GM12878 (cell line): ENCODE results near the gene AKAP7. TPM values are rescaled to one million over a fixed set of nuclear protein-coding genes. Genes with fewer than 3 reads are reported as not detected.

Experiments
- ATAC-seq: fragments of 200-7000 bp; cut with Tn5 transposase; 3 replicates; pipeline ENCODE4 v1.9.1; 2020; ENCODE audit warnings: mild to moderate bottlenecking, moderate library complexity
- BruUV-seq: library from RNA; stranded (reverse); fragments of 400-500 nt; replicated peaks from 2 replicates; lab custom pipeline; 2021; lab: Mats Ljungman, UMichigan
- CTCF ChIA-PET: fragments of 300-600 bp; sonication (Branson Sonifier 250); formaldehyde crosslinking; extraction: SDS; loops from one replicate; lab custom pipeline; 2021; ENCODE audit warnings: inconsistent platforms; lab: Yijun Ruan, JAX
- POLR2A ChIA-PET: fragments of 350-600 bp; formaldehyde crosslinking; extraction: SDS; loops from one replicate; lab custom pipeline; 2021; ENCODE audit warnings: inconsistent platforms; lab: Charles Lee
- RAD21 ChIA-PET: fragments of 300-600 bp; sonication (Branson Sonifier 250); formaldehyde crosslinking; loops from one replicate; lab custom pipeline; 2023; ENCODE audit warnings: antibody characterized with exemption; ENCODE audit not compliant: unreplicated experiment; lab: Charles Lee
- SMC1A ChIA-PET: fragments of 300-600 bp; sonication (Branson Sonifier 250); formaldehyde crosslinking; loops from one replicate; lab custom pipeline; 2023; ENCODE audit not compliant: unreplicated experiment, uncharacterized antibody; lab: Charles Lee
- DNase-seq: peaks from one replicate; pipeline ENCODE4 v3.0.0-alpha.2; 2011; ENCODE audit warnings: low read depth, low spot score
- FAIRE-seq: peaks from 3 replicates; lab custom pipeline; 2011; peaks lifted over from hg19 to GRCh38; lab: Jason Lieb, UNC
- H2AFZ ChIP-seq: 2 replicates; pipeline ENCODE4 v1.6.0; 2011; ENCODE audit warnings: low read depth, low read length, control low read depth; ENCODE audit not compliant: control insufficient read depth
- H3K27ac ChIP-seq: 2 replicates; pipeline ENCODE4 v1.5.1; 2011; ENCODE audit warnings: control low read depth; ENCODE audit not compliant: control insufficient read depth, insufficient read depth
- H3K27me3 ChIP-seq, 2 experiments: replicated peaks in 1 of 2; 2 replicates each; pipeline versions ENCODE4 v1.6.0 to v1.6.1; 2011; ENCODE audit warnings: low read length in 1 of 2; ENCODE audit not compliant: control insufficient read depth in 2 of 2, insufficient read depth in 2 of 2
- H3K36me3 ChIP-seq, 2 experiments: 2 replicates each; pipeline ENCODE4 v1.5.1; 2011; ENCODE audit warnings: low read length in 1 of 2; ENCODE audit not compliant: control insufficient read depth in 2 of 2, insufficient read depth in 2 of 2
- H3K4me1 ChIP-seq: 2 replicates; pipeline ENCODE4 v1.6.1; 2011; ENCODE audit warnings: mild to moderate bottlenecking, low read length, moderate library complexity, mixed read lengths; ENCODE audit not compliant: control insufficient read depth, insufficient read depth
- H3K4me2 ChIP-seq: 2 replicates; pipeline ENCODE4 v1.6.0; 2011; ENCODE audit warnings: control low read depth; ENCODE audit not compliant: control insufficient read depth, insufficient read depth
- H3K4me3 ChIP-seq: fragments of 200-600 bp; sonication (generic); 2 replicates; pipeline ENCODE4 v1.5.1; 2016
- H3K79me2 ChIP-seq: 2 replicates; pipeline ENCODE4 v1.6.0; 2011; ENCODE audit warnings: low read length; ENCODE audit not compliant: control insufficient read depth, insufficient read depth
- H3K9ac ChIP-seq: 2 replicates; pipeline ENCODE4 v1.8.0; 2011; ENCODE audit warnings: low read length, control low read depth, mixed read lengths; ENCODE audit not compliant: control insufficient read depth, insufficient read depth
- H3K9me3 ChIP-seq: replicated peaks from 3 replicates; pipeline ENCODE4 v1.5.1; 2011; ENCODE audit warnings: mild to moderate bottlenecking, low read length; ENCODE audit not compliant: control insufficient read depth, insufficient read depth
- H4K20me1 ChIP-seq: 2 replicates; pipeline ENCODE4 v1.6.0; 2011; ENCODE audit not compliant: control insufficient read depth, insufficient read depth
- BACH1 ChIP-seq: fragments of 450-650 bp; IDR thresholded peaks from 2 replicates; pipeline ENCODE4 v1.6.1; 2017; ENCODE audit warnings: mild to moderate bottlenecking, borderline replicate concordance
- BHLHE40 ChIP-seq, 2 experiments: fragments of 450-650 bp in 1 of 2; IDR thresholded peaks; 2 replicates each; pipeline ENCODE4 v1.6.1; 2011 to 2017; ENCODE audit warnings: low read depth in 2 of 2, borderline replicate concordance in 1 of 2, improper control_type of control experiment in 1 of 2, low read length in 1 of 2, mild to moderate bottlenecking in 1 of 2
- CEBPB ChIP-seq, 2 experiments: fragments of 150-350 bp in 1 of 2; IDR thresholded peaks; 2 replicates each; pipeline ENCODE4 v1.6.1; 2012 to 2014; ENCODE audit warnings: low read depth in 2 of 2, low read length in 2 of 2, borderline replicate concordance in 1 of 2, inconsistent platforms in 1 of 2
- EP300 ChIP-seq, 2 experiments: fragments of 150-350 bp in 1 of 2; IDR thresholded peaks; 2 replicates each; pipeline ENCODE4 v1.6.1; 2011 to 2012; ENCODE audit warnings: low read depth in 2 of 2, low read length in 2 of 2, borderline replicate concordance in 1 of 2, improper control_type of control experiment in 1 of 2, inconsistent platforms in 1 of 2; ENCODE audit not compliant: control insufficient read depth in 1 of 2
- GABPA ChIP-seq: IDR thresholded peaks from 2 replicates; pipeline ENCODE4 v1.6.1; 2014; ENCODE audit warnings: antibody characterized with exemption, low read depth, mild to moderate bottlenecking, inconsistent platforms
- HSF1 ChIP-seq: fragments of 150-350 bp; IDR thresholded peaks from 2 replicates; pipeline ENCODE4 v1.6.1; 2014; ENCODE audit warnings: mild to moderate bottlenecking, low read depth, low read length
- MXI1 ChIP-seq: fragments of 150-350 bp; IDR thresholded peaks from 2 replicates; pipeline ENCODE4 v1.6.1; 2011; ENCODE audit warnings: low read depth, mild to moderate bottlenecking, inconsistent platforms, low read length, improper control_type of control experiment
- PAX8 ChIP-seq: fragments of 450-650 bp; IDR thresholded peaks from 2 replicates; pipeline ENCODE4 v1.6.1; 2017; ENCODE audit warnings: mild to moderate bottlenecking, moderate library complexity
- PKNOX1 ChIP-seq: fragments of 450-650 bp; IDR thresholded peaks from 2 replicates; pipeline ENCODE4 v1.6.1; 2016; ENCODE audit warnings: mild to moderate bottlenecking
- POLR2A ChIP-seq: IDR thresholded peaks from 2 replicates; pipeline ENCODE4 v1.6.1; 2011; ENCODE audit warnings: low read depth, mild to moderate bottlenecking, low read length
- POLR2AphosphoS2 ChIP-seq: IDR thresholded peaks from 2 replicates; pipeline ENCODE4 v1.6.1; 2011; ENCODE audit warnings: low read depth, mild to moderate bottlenecking, low read length, improper control_type of control experiment, moderate library complexity
- POU2F2 ChIP-seq: IDR thresholded peaks from 3 replicates; pipeline ENCODE4 v1.6.1; 2011; ENCODE audit warnings: low read depth, mild to moderate bottlenecking, low read length, borderline replicate concordance
- RCOR1 ChIP-seq: conservative IDR thresholded peaks from 2 replicates; pipeline ENCODE4 v1.6.1; 2012; ENCODE audit warnings: low read depth, low read length, improper control_type of control experiment
- RUNX3 ChIP-seq: IDR thresholded peaks from 2 replicates; pipeline ENCODE4 v1.6.1; 2012; ENCODE audit warnings: low read length, inconsistent platforms
- SIX5 ChIP-seq: IDR thresholded peaks from 2 replicates; pipeline ENCODE4 v1.6.1; 2011; ENCODE audit warnings: mild to moderate bottlenecking, low read depth, low read length, moderate library complexity; ENCODE audit not compliant: severe bottlenecking
- SMAD5 ChIP-seq: IDR thresholded peaks from 2 replicates; pipeline ENCODE4 v1.6.1; 2016; ENCODE audit warnings: antibody characterized with exemption, low read depth
- SMC3 ChIP-seq: IDR thresholded peaks from 2 replicates; pipeline ENCODE4 v1.6.1; 2011; ENCODE audit warnings: low read length, improper control_type of control experiment, borderline replicate concordance
- SPI1 ChIP-seq: IDR thresholded peaks from 2 replicates; pipeline ENCODE4 v1.6.1; 2011; ENCODE audit warnings: low read depth, mild to moderate bottlenecking, low read length, moderate library complexity, borderline replicate concordance; ENCODE audit not compliant: insufficient read depth
- TARDBP ChIP-seq: IDR thresholded peaks from 2 replicates; pipeline ENCODE4 v1.6.1; 2016; ENCODE audit warnings: borderline replicate concordance
- TCF7 ChIP-seq: IDR thresholded peaks from 2 replicates; pipeline ENCODE4 v1.6.1; 2014; ENCODE audit warnings: antibody characterized with exemption, borderline replicate concordance
- WGBS: methylation state at CpG from one replicate; pipeline ENCODE4 v1.1.6; 2016; ENCODE audit warnings: low lambda C conversion rate; ENCODE audit not compliant: insufficient replicate concordance, insufficient coverage; ENCODE audit errors: missing lambda C conversion rate; 5-methylcytosine and 5-hydroxymethylcytosine counted together
- in situ Hi-C: fragments of 300-500 bp; cut with MboI; formaldehyde crosslinking; loops from 9 replicates; pipeline ENCODE4 v1.14.3; 2018; ENCODE audit warnings: mixed read lengths
- intact Hi-C: fragments of 100-400 bp; cut with micrococcal nuclease; formaldehyde crosslinking; loops from one replicate; pipeline ENCODE4 v1.14.2; 2022; ENCODE audit not compliant: unreplicated experiment
- polyA plus RNA-seq, 11 experiments: library from polyadenylated mRNA; depleted of rRNA in 4 of 11; unstranded in 6 of 11; stranded (reverse) in 5 of 11; fragments of >200 nt; fragmentation: Nextera tagmentation in 4 of 11; fragmentation: Illumina TruSeq in 1 of 11; extraction: Ambion mirVana in 4 of 11; extraction: Trizol in 1 of 11; gene quantifications; 1 replicate in 1 of 11; 2 replicates in 10 of 11; pipeline versions ENCODE4 v1.2.1 to v1.2.3, GENCODE V29; 2011 to 2016; ENCODE audit warnings: inconsistent platforms in 2 of 11, missing spikeins in 2 of 11, low read depth in 1 of 11
- total RNA-seq, 4 experiments: library from RNA; depleted of rRNA in 3 of 4; stranded (reverse); fragments of >200 nt in 3 of 4; fragmentation: Illumina TruSeq in 1 of 4; extraction: Trizol in 1 of 4; gene quantifications; 2 replicates each; pipeline versions ENCODE4 v1.2.1 to v1.2.3, GENCODE V29; 2013 to 2021
- TF ChIP-seq, protein P1 (sequence below): fragments of 450-650 bp; conservative IDR thresholded peaks from 2 replicates; pipeline ENCODE4 v1.6.1; 2017; ENCODE audit warnings: mild to moderate bottlenecking, moderate library complexity

The AKAP7 gene
- total and polyA plus RNA-seq, 10 of the 15 experiments (the other 5 are each of a cell fraction or from before 2014, with no cell fraction given), result 0.06 to 0.58 (median 0.28) TPM; not detected in 1

DNA sequence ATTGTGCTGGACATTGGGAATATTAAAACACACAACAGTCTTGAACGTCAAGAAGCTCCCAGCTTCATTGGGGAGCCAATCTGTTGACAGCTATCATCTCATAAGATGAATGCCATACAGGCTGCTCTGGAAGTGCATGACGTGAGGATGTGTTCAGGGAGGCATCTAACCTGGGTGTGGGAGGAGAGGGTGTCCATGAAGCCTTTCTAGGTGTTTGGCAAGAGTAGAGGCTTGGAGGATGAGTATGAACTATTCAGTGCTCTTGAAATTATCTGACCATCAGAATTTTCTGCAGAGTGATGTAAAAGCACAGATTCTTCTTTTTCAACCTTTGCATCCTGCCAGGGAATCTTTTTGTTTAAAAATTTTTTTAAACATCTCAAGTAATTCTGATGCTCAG lies 11.6 kb downstream of the AKAP7 start (continued):
- no peak for TF ChIP-seq CEBPB (IDR thresholded peaks at IDR 0.05; ENCODE audit: borderline replicate concordance in 1 of 2, low read depth in 2 of 2, low read length in 2 of 2)
- no peak for TF ChIP-seq TCF7
- no peak for TF ChIP-seq PAX8
- no peak for TF ChIP-seq SIX5
- no peak for TF ChIP-seq MXI1
- no peak for TF ChIP-seq PKNOX1
- TF ChIP-seq SMAD5, result no peak
- no peak for TF ChIP-seq SPI1

DNA sequence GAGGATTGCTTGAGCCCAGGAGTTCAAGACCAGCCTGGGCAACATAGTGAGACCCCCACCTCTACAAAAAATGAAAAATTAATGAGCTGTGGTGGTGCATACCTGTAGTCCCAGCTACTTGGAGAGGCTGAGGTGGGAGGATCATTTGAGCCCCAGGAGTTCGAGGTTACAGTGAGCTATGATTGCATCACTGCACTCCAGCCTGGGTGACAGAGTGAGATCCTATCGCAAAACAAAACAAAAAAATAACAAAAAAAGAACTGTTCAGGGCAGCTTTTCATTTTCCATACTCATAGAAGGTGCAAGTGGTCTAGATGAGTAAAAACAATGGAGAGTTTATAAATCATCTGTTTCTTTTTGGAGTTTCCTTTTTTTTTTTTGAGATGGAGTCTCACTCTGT lies 21.1 kb downstream of the AKAP7 start:
- ChIA-PET SMC1A (interaction anchor here (1.2 to 1.3 kb wide), 2 partner anchors 39 to 271 kb away, joined by 3 to 4 read pairs; no protein-coding TSS in a partner anchor), CTCF (interaction anchor here (1.2 to 1.4 kb wide), 2 partner anchors 16 to 271 kb away, joined by 4 read pairs; no protein-coding TSS in a partner anchor), POLR2A (no interaction called here), RAD21 (no interaction called here)
- Histone ChIP-seq H4K20me1 (no peaks in the 10 kb centered on the region), H3K4me3 (no peak overlapping the region), H3K4me1 (no peaks in the 10 kb centered on the region), H3K36me3 (no peaks in the 10 kb centered on the region), H2AFZ (no peak overlapping the region), H3K9ac (no peak overlapping the region), H3K27ac (no peak overlapping the region), H3K9me3 (no peaks in the 10 kb centered on the region), H3K79me2 (no peaks in the 10 kb centered on the region), H3K27me3 (no peaks in the 10 kb centered on the region), H3K4me2 (no peak overlapping the region)
- DNase-seq (no peak), ATAC-seq (no peak), FAIRE-seq (no peak)
- intact Hi-C loops, result no loop called here
- no TSS peak for BruUV-seq
- WGBS, result 57% methylated on average over 2 of the region's 2 CpGs
- in situ Hi-C loops, result no loop called here
- TF ChIP-seq BACH1, result no peak
- TF ChIP-seq, protein P1, sequence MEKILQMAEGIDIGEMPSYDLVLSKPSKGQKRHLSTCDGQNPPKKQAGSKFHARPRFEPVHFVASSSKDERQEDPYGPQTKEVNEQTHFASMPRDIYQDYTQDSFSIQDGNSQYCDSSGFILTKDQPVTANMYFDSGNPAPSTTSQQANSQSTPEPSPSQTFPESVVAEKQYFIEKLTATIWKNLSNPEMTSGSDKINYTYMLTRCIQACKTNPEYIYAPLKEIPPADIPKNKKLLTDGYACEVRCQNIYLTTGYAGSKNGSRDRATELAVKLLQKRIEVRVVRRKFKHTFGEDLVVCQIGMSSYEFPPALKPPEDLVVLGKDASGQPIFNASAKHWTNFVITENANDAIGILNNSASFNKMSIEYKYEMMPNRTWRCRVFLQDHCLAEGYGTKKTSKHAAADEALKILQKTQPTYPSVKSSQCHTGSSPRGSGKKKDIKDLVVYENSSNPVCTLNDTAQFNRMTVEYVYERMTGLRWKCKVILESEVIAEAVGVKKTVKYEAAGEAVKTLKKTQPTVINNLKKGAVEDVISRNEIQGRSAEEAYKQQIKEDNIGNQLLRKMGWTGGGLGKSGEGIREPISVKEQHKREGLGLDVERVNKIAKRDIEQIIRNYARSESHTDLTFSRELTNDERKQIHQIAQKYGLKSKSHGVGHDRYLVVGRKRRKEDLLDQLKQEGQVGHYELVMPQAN, result no peak
- no peak for TF ChIP-seq GABPA
- TF ChIP-seq POU2F2, result no peak
- TF ChIP-seq POLR2AphosphoS2, result no peak
- no peak for TF ChIP-seq RCOR1
- TF ChIP-seq TARDBP, result no peak
- TF ChIP-seq POLR2A, result no peak
- no peak for TF ChIP-seq SMC3
- no peak for TF ChIP-seq RUNX3
- TF ChIP-seq BHLHE40 (IDR thresholded peaks at IDR 0.05; ENCODE audit: borderline replicate concordance in 1 of 2, low read depth in 2 of 2, low read length in 1 of 2), result no peak
- TF ChIP-seq HSF1, result no peak
- TF ChIP-seq EP300 (IDR thresholded peaks at IDR 0.05; ENCODE audit: borderline replicate concordance in 1 of 2, control insufficient read depth in 1 of 2, low read depth in 2 of 2, low read length in 2 of 2), result no peak
